ENCODE results near the gene ZNF185. TPM values are rescaled to one million over a fixed set of nuclear protein-coding genes. Genes with fewer than 3 reads are reported as not detected.
A peak's percentile ranks its signal among the peaks of the same experiment; 100 is the strongest.

Gene ZNF185
- total and polyA plus RNA-seq, 9 donors, result 3.5 to 28.7 (median 10.0) TPM

GRCh38 chrX:152925835-152926234, 28.0 kb downstream of the ZNF185 start:
- TF ChIP-seq POLR2A (IDR thresholded peaks at IDR 0.05), result no peak
- no peak for TF ChIP-seq EP300 (IDR thresholded peaks at IDR 0.05)
- TF ChIP-seq CTCF (IDR thresholded peaks at IDR 0.05), result no peak
- Histone ChIP-seq H3K4me3 (no peak overlapping the region), H3K36me3 (no peaks in the 10 kb centered on the region), H3K27ac (no peak overlapping the region), H3K27me3 (no peaks in the 10 kb centered on the region), H3K9me3 (no peaks in the 10 kb centered on the region), H3K4me1 (ENCODE audit: insufficient read depth) (no peaks in the 10 kb centered on the region)
- no peak for DNase-seq
- WGBS, 3 donors, result 63 to 71% (median 66%) methylated on average over 5 of the region's 5 CpGs
- intact Hi-C loops (cut with DNase I), result no loop called here

- H3K27ac ChIP-seq, result no peak overlapping the region
- no peak overlapping the region for H3K4me3 ChIP-seq
- intact Hi-C loops (cut with DNase I), result no loop called here
- WGBS, 3 donors, result 21 to 34% (median 27%) methylated on average over 8 of the region's 8 CpGs
- no peaks in the 10 kb centered on the region for H3K27me3 ChIP-seq
- no peaks in the 10 kb centered on the region for H3K9me3 ChIP-seq
- peak in 2 of 5 donors; percentile 16 to 65 for DNase-seq
- TF ChIP-seq POLR2A (IDR thresholded peaks at IDR 0.05) (no peak), EP300 (IDR thresholded peaks at IDR 0.05) (no peak), CTCF (IDR thresholded peaks at IDR 0.05) (no peak)
- no peaks in the 10 kb centered on the region for H3K4me1 ChIP-seq (ENCODE audit: insufficient read depth)
- H3K36me3 ChIP-seq, result no peaks in the 10 kb centered on the region
Measured at GRCh38 chrX:152926279-152926678, 28.4 kb downstream of the ZNF185 start.

- DNase-seq, result no peak
- Histone ChIP-seq H3K9me3 (no peaks in the 10 kb centered on the region), H3K4me1 (ENCODE audit: insufficient read depth) (no peaks in the 10 kb centered on the region), H3K27ac (no peak overlapping the region), H3K36me3 (no peaks in the 10 kb centered on the region), H3K4me3 (no peak overlapping the region), H3K27me3 (no peaks in the 10 kb centered on the region)
- TF ChIP-seq CTCF (IDR thresholded peaks at IDR 0.05) (no peak), EP300 (IDR thresholded peaks at IDR 0.05) (no peak), POLR2A (IDR thresholded peaks at IDR 0.05) (no peak)
- WGBS, 3 donors, result 79 to 85% (median 83%) methylated on average over 11 of the region's 11 CpGs
- intact Hi-C loops (cut with DNase I), result no loop called here
Measured at GRCh38 chrX:152926923-152927322, 29.1 kb downstream of the ZNF185 start.

GRCh38 chrX:152927858-152928760, 30.2 kb downstream of the ZNF185 start:
- no peak for DNase-seq
- 77 to 84% (median 79%) methylated on average over 18 of the region's 18 CpGs for WGBS, 3 donors
- Histone ChIP-seq H3K36me3 (no peaks in the 10 kb centered on the region), H3K27ac (no peak overlapping the region), H3K27me3 (no peaks in the 10 kb centered on the region), H3K9me3 (no peaks in the 10 kb centered on the region), H3K4me1 (ENCODE audit: insufficient read depth) (no peaks in the 10 kb centered on the region), H3K4me3 (no peak overlapping the region)
- TF ChIP-seq POLR2A (IDR thresholded peaks at IDR 0.05) (no peak), EP300 (IDR thresholded peaks at IDR 0.05) (no peak), CTCF (IDR thresholded peaks at IDR 0.05) (no peak)
- intact Hi-C loops (cut with DNase I), result no loop called here
